NCI-H1694 treated with DMSO at 0.1 percent for 48 hours (cell line): Measurements from ENCODE around the gene C4orf17.

Source experiments
- DNase-seq: peaks from one replicate; lab custom pipeline; 2025; lab: John Stamatoyannopoulos, UW

C4orf17 gene

GRCh38 chr4:99536848-99537247 lies 26.0 kb downstream of the C4orf17 start:
- DNase-seq = no peak

- DNase-seq = no peak
These were observed 26.9 kb downstream of the C4orf17 start for GRCh38 chr4:99537674-99538073.

- DNase-seq = no peak
These were observed 29.6 kb downstream of the C4orf17 start for GRCh38 chr4:99540277-99540939.

- no peak for DNase-seq
These were observed 42.1 kb downstream of the C4orf17 start for GRCh38 chr4:99552872-99553271.

GRCh38 chr4:99563310-99564186 lies 52.7 kb downstream of the C4orf17 start, which contains the start of gene TRMT10A:
TSS of gene TRMT10A (minus strand) at chr4:99564039. CDS start at chr4:99559338, 4,701 bp downstream.
- DNase-seq = peak; percentile 94

- no peak for DNase-seq
These were observed 54.1 kb downstream of the C4orf17 start for GRCh38 chr4:99564921-99565320.

- no peak for DNase-seq
These were observed 61.1 kb downstream of the C4orf17 start for GRCh38 chr4:99571883-99572282.

- DNase-seq = no peak
These were observed 61.9 kb downstream of the C4orf17 start for GRCh38 chr4:99572527-99573240.

- DNase-seq = no peak
These were observed 63.0 kb downstream of the C4orf17 start for GRCh38 chr4:99573735-99574368.

GRCh38 chr4:99574530-99575324 lies 63.9 kb downstream of the C4orf17 start, which contains the start of gene MTTP:
TSS of gene MTTP (plus strand) at chr4:99574824. CDS start at chr4:99574910, 86 bp downstream.
- no peak for DNase-seq

GRCh38 chr4:99578714-99579113 lies 67.9 kb downstream of the C4orf17 start:
- DNase-seq = no peak

- no peak for DNase-seq
These were observed 74.7 kb downstream of the C4orf17 start for GRCh38 chr4:99585516-99585915.

- no peak for DNase-seq
These were observed 75.5 kb downstream of the C4orf17 start for GRCh38 chr4:99586322-99586721.

GRCh38 chr4:99586797-99587196 lies 76.0 kb downstream of the C4orf17 start:
- no peak for DNase-seq

- no peak for DNase-seq
These were observed 76.5 kb downstream of the C4orf17 start for GRCh38 chr4:99587309-99587708.

- DNase-seq = no peak
These were observed 77.0 kb downstream of the C4orf17 start for GRCh38 chr4:99587803-99588202.

- no peak for DNase-seq
These were observed 80.9 kb downstream of the C4orf17 start for GRCh38 chr4:99591757-99592156.
